Measurements from ENCODE around the gene CCND2.

GRCh38 chr12:4243091-4243490 is 30.5 kb upstream of the CCND2 start:
- TF ChIP-seq CTCF (IDR thresholded peaks at IDR 0.05) = no peak
- no peak for TF ChIP-seq POLR2A (IDR thresholded peaks at IDR 0.05)
